ENCODE data around the gene NPTX1. TPM values are rescaled to one million over a fixed set of nuclear protein-coding genes. Genes with fewer than 3 reads are reported as not detected.

The NPTX1 gene
- total and polyA plus RNA-seq, 2 of the 13 experiments (the other 11 are each of a cell fraction or from before 2014, with no cell fraction given): 0.01 TPM; not detected in 1

GRCh38 chr17:80454557-80455335, 21.7 kb downstream of the NPTX1 start (continued):
- TF ChIP-seq SP140L (CRISPR knock-in tag; IDR thresholded peaks at IDR 0.05; ENCODE audit: borderline replicate concordance) (no peak), BRF2 (CRISPR knock-in tag; IDR thresholded peaks at IDR 0.05) (peak; percentile 97), ADNP (CRISPR knock-in tag; IDR thresholded peaks at IDR 0.05) (no peak), NKX3-1 (CRISPR knock-in tag; IDR thresholded peaks at IDR 0.05) (peak; percentile 97), RAD21 (CRISPR knock-in tag; IDR thresholded peaks at IDR 0.05) (peak; percentile 75), E2F5 (CRISPR knock-in tag; conservative IDR thresholded peaks at IDR 0.05) (peak; percentile 87; the same call in 1 of the 2 replicates), ZSCAN31 (CRISPR knock-in tag; IDR thresholded peaks at IDR 0.05; ENCODE audit: low read depth) (peak; percentile 74; the same call in 1 of the 2 replicates), ARHGAP35 (CRISPR knock-in tag; IDR thresholded peaks at IDR 0.05; ENCODE audit: borderline replicate concordance) (peak; percentile 38), KIAA2018 (CRISPR knock-in tag; IDR thresholded peaks at IDR 0.05; ENCODE audit: borderline replicate concordance) (no peak; the same call in 1 of the 2 replicates), NR2F1 (CRISPR knock-in tag; IDR thresholded peaks at IDR 0.05) (peak in 1 of 2 experiments; percentile 53; a peak in 1 of 4 replicates), STAG1 (CRISPR knock-in tag; IDR thresholded peaks at IDR 0.05) (no peak), DDIT3 (CRISPR knock-in tag; IDR thresholded peaks at IDR 0.05) (no peak), ELF3 (CRISPR knock-in tag; IDR thresholded peaks at IDR 0.05) (peak; percentile 74; the same call in 1 of the 2 replicates), ZNF275 (CRISPR knock-in tag; IDR thresholded peaks at IDR 0.05; ENCODE audit: borderline replicate concordance) (peak; percentile 40), TARDBP (CRISPR knock-in tag; IDR thresholded peaks at IDR 0.05) (peak; percentile 86), PHF21A (CRISPR knock-in tag; IDR thresholded peaks at IDR 0.05) (peak; percentile 73), MAFF (IDR thresholded peaks at IDR 0.05; ENCODE audit: low read depth, low read length) (no peak)
